Trophoblast cell (in vitro differentiated cells and primary cell): ENCODE measurements around the gene DNAH1.

Experiments used
- DNase-seq, 2 donors: peaks; one replicate each; pipeline ENCODE4 v3.0.0-alpha.2; 2016
- H2AFZ ChIP-seq: 2 replicates; pipeline ENCODE4 v1.6.1; 2013; ENCODE audit warnings: low read length, moderate library complexity, mild to moderate bottlenecking; ENCODE audit not compliant: insufficient read depth, poor library complexity
- H2AK5ac ChIP-seq: 2 replicates; pipeline ENCODE4 v1.6.1; 2013; ENCODE audit warnings: mild to moderate bottlenecking, low read length
- H2BK120ac ChIP-seq: 2 replicates; pipeline ENCODE4 v1.6.1; 2013; ENCODE audit warnings: low read length, mild to moderate bottlenecking, moderate library complexity; ENCODE audit not compliant: insufficient read depth, poor library complexity
- H2BK12ac ChIP-seq: 2 replicates; pipeline ENCODE4 v1.6.1; 2013; ENCODE audit warnings: mild to moderate bottlenecking, low read length, moderate library complexity
- H2BK5ac ChIP-seq: 2 replicates; pipeline ENCODE4 v1.6.1; 2013; ENCODE audit warnings: low read length, low read depth, moderate library complexity, mild to moderate bottlenecking; ENCODE audit not compliant: poor library complexity
- H3K14ac ChIP-seq: 2 replicates; pipeline ENCODE4 v1.6.1; 2013; ENCODE audit warnings: mild to moderate bottlenecking, low read length
- H3K18ac ChIP-seq: 2 replicates; pipeline ENCODE4 v1.6.1; 2013; ENCODE audit warnings: mild to moderate bottlenecking, low read length
- H3K23ac ChIP-seq: 2 replicates; pipeline ENCODE4 v1.6.1; 2013; ENCODE audit warnings: low read length
- H3K27ac ChIP-seq: 2 replicates; pipeline ENCODE4 v1.5.1; 2013; ENCODE audit warnings: low read depth, mild to moderate bottlenecking, inconsistent platforms, low read length, moderate library complexity
- H3K27me3 ChIP-seq: 2 replicates; pipeline ENCODE4 v1.6.1; 2013; ENCODE audit warnings: inconsistent platforms, mild to moderate bottlenecking, low read length, moderate library complexity; ENCODE audit not compliant: insufficient read depth
- H3K36me3 ChIP-seq, 2 experiments: 1 replicate in 1 of 2; 2 replicates in 1 of 2; pipeline ENCODE4 v1.6.1; 2013; ENCODE audit warnings: low read length in 2 of 2, mild to moderate bottlenecking in 2 of 2, moderate library complexity in 1 of 2; ENCODE audit not compliant: insufficient read depth in 2 of 2, control insufficient read depth in 1 of 2
- H3K4ac ChIP-seq: 2 replicates; pipeline ENCODE4 v1.6.1; 2013; ENCODE audit warnings: low read depth, mild to moderate bottlenecking, low read length, moderate library complexity
- H3K4me1 ChIP-seq, 2 experiments: 1 replicate in 1 of 2; 2 replicates in 1 of 2; pipeline ENCODE4 v1.6.1; 2013; ENCODE audit warnings: low read length in 2 of 2, mild to moderate bottlenecking in 2 of 2, moderate library complexity in 1 of 2; ENCODE audit not compliant: insufficient read depth in 2 of 2, control insufficient read depth in 1 of 2
- H3K4me2 ChIP-seq: 2 replicates; pipeline ENCODE4 v1.6.1; 2013; ENCODE audit warnings: inconsistent platforms, mild to moderate bottlenecking, low read length, moderate library complexity
- H3K4me3 ChIP-seq: 2 replicates; pipeline ENCODE4 v1.5.1; 2013; ENCODE audit warnings: mild to moderate bottlenecking, low read depth, low read length, inconsistent platforms
- H3K79me1 ChIP-seq: one replicate; pipeline ENCODE4 v1.6.1; 2013; ENCODE audit warnings: low read length
- H3K79me2 ChIP-seq: 2 replicates; pipeline ENCODE4 v1.6.1; 2013; ENCODE audit warnings: low read length, mild to moderate bottlenecking; ENCODE audit not compliant: control insufficient read depth, insufficient read depth, poor library complexity
- H3K9ac ChIP-seq: 2 replicates; pipeline ENCODE4 v1.6.1; 2013; ENCODE audit warnings: mild to moderate bottlenecking, low read length
- H3K9me3 ChIP-seq: 2 replicates; pipeline ENCODE4 v1.6.1; 2013; ENCODE audit warnings: low read depth, mild to moderate bottlenecking, control low read depth, inconsistent platforms, low read length; ENCODE audit not compliant: insufficient read depth
- H4K12ac ChIP-seq: 2 replicates; pipeline ENCODE4 v1.6.1; 2013; ENCODE audit warnings: low read depth, mild to moderate bottlenecking, low read length, moderate library complexity
- H4K8ac ChIP-seq: 2 replicates; pipeline ENCODE4 v1.6.1; 2013; ENCODE audit warnings: low read depth, mild to moderate bottlenecking, low read length, moderate library complexity
- H4K91ac ChIP-seq: one replicate; pipeline ENCODE4 v1.6.1; 2013; ENCODE audit warnings: low read depth, mild to moderate bottlenecking, low read length, moderate library complexity
- WGBS: extraction: QIAGEN DNeasy Blood & Tissue Kit; methylation state at CpG from one replicate; pipeline ENCODE4 v1.1.7; 2013; ENCODE audit warnings: missing lambda C conversion rate; ENCODE audit not compliant: insufficient read length, insufficient coverage; ENCODE audit errors: extremely low coverage; 5-methylcytosine and 5-hydroxymethylcytosine counted together

The DNAH1 gene

GRCh38 chr3:52415800-52416199, 99.7 kb downstream of the DNAH1 start:
- Histone ChIP-seq H3K14ac (no peak overlapping the region), H3K23ac (no peak overlapping the region), H2AK5ac (no peak overlapping the region), H3K36me3 (no peaks in the 10 kb centered on the region), H3K79me2 (no peaks in the 10 kb centered on the region), H3K9ac (no peak overlapping the region), H3K27me3 (no peaks in the 10 kb centered on the region), H3K18ac (no peak overlapping the region), H3K4ac (no peak overlapping the region), H3K27ac (no peak overlapping the region), H3K79me1 (no peaks in the 10 kb centered on the region), H3K4me2 (no peak overlapping the region), H4K12ac (no peak overlapping the region), H3K9me3 (no peaks in the 10 kb centered on the region), H2BK120ac (no peak overlapping the region), H3K4me3 (no peak overlapping the region), H2BK5ac (no peak overlapping the region), H3K4me1 (peaks cover 4 to 6% of the 10 kb centered on the region in 2 experiments), H4K91ac (no peak overlapping the region), H2BK12ac (no peak overlapping the region), H4K8ac (no peak overlapping the region), H2AFZ (no peak overlapping the region)
- no CpG with 5 or more reads among the region's 3 CpGs for WGBS
- no peak for DNase-seq

DNA sequence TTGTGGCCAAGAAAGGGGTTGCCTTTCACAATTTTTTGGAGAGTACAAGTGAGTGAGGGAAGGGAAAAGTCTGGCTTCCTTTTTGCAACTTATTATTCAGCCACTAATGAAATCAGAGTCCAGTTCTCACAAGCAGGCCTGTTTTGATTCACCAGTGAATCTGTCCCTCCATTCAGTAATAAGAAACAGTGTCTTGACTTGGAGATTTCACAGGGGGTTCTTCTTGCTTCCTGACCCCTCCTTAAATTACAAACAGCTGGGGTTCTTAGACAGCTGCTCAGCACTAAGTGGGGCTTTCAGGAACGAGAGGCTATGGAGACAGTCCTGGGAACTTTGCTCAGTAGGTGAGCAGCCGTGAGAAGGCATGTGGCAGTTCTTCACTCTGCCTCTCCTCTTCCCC, 104.3 kb downstream of the DNAH1 start:
- H4K8ac ChIP-seq, result no peak overlapping the region
- no peak overlapping the region for H3K14ac ChIP-seq
- H3K4me1 ChIP-seq, result no peaks in the 10 kb centered on the region
- no peak overlapping the region for H3K4me2 ChIP-seq
- no peak overlapping the region for H3K18ac ChIP-seq
- DNase-seq, result no peak
- no CpG with 5 or more reads among the region's 2 CpGs for WGBS
- no peaks in the 10 kb centered on the region for H3K79me1 ChIP-seq
- no peak overlapping the region for H4K91ac ChIP-seq
- H3K9ac ChIP-seq, result no peak overlapping the region
- no peak overlapping the region for H2BK5ac ChIP-seq
- H3K4me3 ChIP-seq, result no peak overlapping the region
- H2BK120ac ChIP-seq, result no peak overlapping the region
- H3K27me3 ChIP-seq, result no peaks in the 10 kb centered on the region
- H3K4ac ChIP-seq, result no peak overlapping the region
- no peak overlapping the region for H3K23ac ChIP-seq
- no peak overlapping the region for H2AFZ ChIP-seq
- H3K36me3 ChIP-seq, result no peaks in the 10 kb centered on the region
- H4K12ac ChIP-seq, result no peak overlapping the region
- no peaks in the 10 kb centered on the region for H3K9me3 ChIP-seq
- no peak overlapping the region for H2AK5ac ChIP-seq
- no peak overlapping the region for H2BK12ac ChIP-seq
- no peak overlapping the region for H3K27ac ChIP-seq
- no peaks in the 10 kb centered on the region for H3K79me2 ChIP-seq

- no peaks in the 10 kb centered on the region for H3K27me3 ChIP-seq
- H2BK12ac ChIP-seq, result no peak overlapping the region
- no peak overlapping the region for H3K23ac ChIP-seq
- H3K79me2 ChIP-seq, result no peaks in the 10 kb centered on the region
- no peak overlapping the region for H2BK120ac ChIP-seq
- no peaks in the 10 kb centered on the region for H3K9me3 ChIP-seq
- no peak overlapping the region for H3K4ac ChIP-seq
- no peak overlapping the region for H4K91ac ChIP-seq
- H3K9ac ChIP-seq, result no peak overlapping the region
- no peak overlapping the region for H3K27ac ChIP-seq
- no peak overlapping the region for H3K4me2 ChIP-seq
- H3K36me3 ChIP-seq, result no peaks in the 10 kb centered on the region
- no peaks in the 10 kb centered on the region for H3K4me1 ChIP-seq
- H3K18ac ChIP-seq, result no peak overlapping the region
- H2BK5ac ChIP-seq, result no peak overlapping the region
- no peak overlapping the region for H2AFZ ChIP-seq
- no peak overlapping the region for H4K12ac ChIP-seq
- H3K4me3 ChIP-seq, result no peak overlapping the region
- no CpG with 5 or more reads among the region's 3 CpGs for WGBS
- H3K79me1 ChIP-seq, result no peaks in the 10 kb centered on the region
- DNase-seq, result no peak
- no peak overlapping the region for H2AK5ac ChIP-seq
- H4K8ac ChIP-seq, result no peak overlapping the region
- no peak overlapping the region for H3K14ac ChIP-seq
Measured at GRCh38 chr3:52422669-52423068, 106.5 kb downstream of the DNAH1 start.

- no peak overlapping the region for H3K14ac ChIP-seq
- no peaks in the 10 kb centered on the region for H3K36me3 ChIP-seq
- H3K79me2 ChIP-seq, result no peaks in the 10 kb centered on the region
- no peak overlapping the region for H3K4me2 ChIP-seq
- no peak overlapping the region for H4K8ac ChIP-seq
- H4K12ac ChIP-seq, result no peak overlapping the region
- no peak overlapping the region for H2AK5ac ChIP-seq
- H3K4me3 ChIP-seq, result no peak overlapping the region
- no peak overlapping the region for H2BK5ac ChIP-seq
- no peak for DNase-seq
- no peak overlapping the region for H3K4ac ChIP-seq
- H3K27ac ChIP-seq, result no peak overlapping the region
- no peak overlapping the region for H3K23ac ChIP-seq
- H3K9me3 ChIP-seq, result no peaks in the 10 kb centered on the region
- no peaks in the 10 kb centered on the region for H3K4me1 ChIP-seq
- H2BK12ac ChIP-seq, result no peak overlapping the region
- no peak overlapping the region for H3K9ac ChIP-seq
- no peak overlapping the region for H3K18ac ChIP-seq
- no peak overlapping the region for H2AFZ ChIP-seq
- H2BK120ac ChIP-seq, result no peak overlapping the region
- no peaks in the 10 kb centered on the region for H3K79me1 ChIP-seq
- WGBS, result no CpG with 5 or more reads among the region's 5 CpGs
- H3K27me3 ChIP-seq, result no peaks in the 10 kb centered on the region
- H4K91ac ChIP-seq, result no peak overlapping the region
Measured at GRCh38 chr3:52423173-52423572, 107.1 kb downstream of the DNAH1 start.
